Heart right ventricle (tissue), 16 donors: ENCODE results near the gene EHD3. TPM values are rescaled to one million over a fixed set of nuclear protein-coding genes. Genes with fewer than 3 reads are reported as not detected.
A peak's percentile ranks its signal among the peaks of the same experiment; 100 is the strongest.

Source experiments
- ATAC-seq, 8 donors: fragments of 200-7000 bp; cut with Tn5 transposase; one replicate each; pipeline ENCODE4 v1.9.1; 2020; ENCODE audit warnings: mild to moderate bottlenecking in 8 of 8, moderate library complexity in 8 of 8, moderate number of reproducible peaks in 1 of 8
- DNase-seq, 2 donors: peaks; one replicate each; pipeline ENCODE4 v3.0.0-alpha.2; 2020
- H3K27ac ChIP-seq, 10 donors: fragments of 200-600 bp; sonication (generic) in 2 of 10; one replicate each; pipeline versions ENCODE4 v1.5.0 to v1.8.0; 2020 to 2022; ENCODE audit warnings: mild to moderate bottlenecking in 3 of 10
- H3K27me3 ChIP-seq, 7 donors: fragments of 200-600 bp; one replicate each; pipeline ENCODE4 v1.8.0; 2021 to 2022; ENCODE audit warnings: mild to moderate bottlenecking in 2 of 7
- H3K36me3 ChIP-seq, 9 donors: fragments of 200-600 bp; sonication (generic) in 1 of 9; one replicate each; pipeline versions ENCODE4 v1.5.0 to v1.8.0; 2020 to 2022; ENCODE audit warnings: mild to moderate bottlenecking in 2 of 9
- H3K4me1 ChIP-seq, 9 donors: fragments of 200-600 bp; sonication (generic) in 1 of 9; one replicate each; pipeline versions ENCODE4 v1.5.0 to v1.8.0; 2020 to 2022; ENCODE audit warnings: mild to moderate bottlenecking in 4 of 9
- H3K4me3 ChIP-seq, 10 donors: fragments of 200-600 bp; sonication (generic) in 2 of 10; one replicate each; pipeline versions ENCODE4 v1.5.0 to v1.8.0; 2020 to 2022; ENCODE audit warnings: mild to moderate bottlenecking in 7 of 10, moderate library complexity in 2 of 10
- H3K9me3 ChIP-seq, 11 donors: fragments of 200-600 bp in 10 of 11; sonication (generic) in 2 of 11; one replicate each; pipeline versions ENCODE4 v1.5.0 to v1.8.0; 2013 to 2022; ENCODE audit warnings: mild to moderate bottlenecking in 2 of 11, control low read depth in 1 of 11, moderate library complexity in 1 of 11
- WGBS, 2 donors: extraction: QIAGEN DNeasy Blood & Tissue Kit; methylation state at CpG; one replicate each; pipeline ENCODE4 v1.1.7; 2013; ENCODE audit warnings: inconsistent platforms in 1 of 2; 5-methylcytosine and 5-hydroxymethylcytosine counted together
- intact Hi-C, 10 donors: fragments of 100-400 bp; cut with DNase I; formaldehyde crosslinking; loops; one replicate each; pipeline versions ENCODE4 v1.11.1 to v1.14.2; 2022
- polyA plus RNA-seq, 2 donors: library from polyadenylated mRNA; stranded (reverse); fragments of 200-250 nt; gene quantifications; one replicate each; pipeline ENCODE4 v1.2.3, GENCODE V29; 2013
- total RNA-seq, 10 donors: library from RNA; stranded (reverse); fragmentation: NEBNext Ultra II Directional in 3 of 10; extraction: Animal tissue kit (Norgen Biotek cat#: 25700) in 3 of 10; gene quantifications; one replicate each; pipeline versions ENCODE4 v1.2.1 to v1.2.4, GENCODE V29; 2021 to 2023
- TF ChIP-seq, protein P1 (sequence below), 9 donors: fragments of 200-600 bp; sonication (generic) in 2 of 9; IDR thresholded peaks; one replicate each; pipeline versions ENCODE4 v1.5.0 to v1.8.0; 2021 to 2022; ENCODE audit warnings: antibody characterized with exemption in 9 of 9, mild to moderate bottlenecking in 5 of 9, moderate library complexity in 1 of 9
- donor health status: Arrhythmogenic right ventricular cardiomyopathy.
- donor health status: ischemic (EF 13 %, LVEDD 7.1; RV severe dilation, severe dysfunction).
- donor health status: healthy with polysubstance abuse.
- donor health status: DM: no; HTN: yes; CAD: no.
- donor health status: DM: no; HTN: no; CAD: no.
- donor health status: ischemic (EF 25% LVEDD 6.9; RV normal size, moderate dysfunction).
- donor health status: ischemic (EF 25% LVEDD 5.7; RV mildly dilated, moderate dysfunction).
- donor health status: healthy.
- donor health status: DM: yes; HTN: yes; CAD: no.
- donor health status: Ischemic cardiomyopathy.
- donor health status: ischemic (EF 35%, LVEDD 5.7; RV mildly dilated, moderate dysfunction).
- donor health status: nonischemic (EF 11% LVEDD 7.7; RV severe dilation, severe dysfunction).
- donor health status: DM: yes; HTN: yes; CAD: no.
- donor health status: PGD.
- donor health status: ischemic (EF 29% LVEDD 5.4; RV normal size, mild dysfunction).
- donor health status: nonischemic (EF 23%, LVEDD 6.1; RV moderate dilation, normal function).

Gene EHD3
- total and polyA plus RNA-seq, 12 donors, result 5.3 to 40.9 (median 24.3) TPM

DNA sequence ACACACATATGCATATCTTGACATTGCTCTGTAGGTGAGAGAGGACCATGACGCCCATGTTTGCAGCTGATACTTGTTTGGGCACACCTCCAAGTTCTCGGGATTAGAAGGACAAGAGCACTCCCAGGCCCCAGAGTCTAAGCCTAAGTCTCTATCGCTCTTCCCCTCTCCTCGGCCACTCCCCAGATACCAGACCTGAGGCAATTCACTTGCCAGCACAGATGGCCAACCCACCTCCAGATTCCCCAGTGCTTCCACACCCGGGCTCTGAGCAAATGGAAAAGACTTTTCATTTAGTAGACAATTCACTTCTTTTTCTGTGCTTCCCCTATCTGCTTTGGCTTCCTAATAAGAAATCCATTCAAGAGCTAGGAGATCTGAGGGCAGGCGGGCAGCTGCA lies 32.9 kb downstream of the EHD3 start:
- TF ChIP-seq, protein P1, sequence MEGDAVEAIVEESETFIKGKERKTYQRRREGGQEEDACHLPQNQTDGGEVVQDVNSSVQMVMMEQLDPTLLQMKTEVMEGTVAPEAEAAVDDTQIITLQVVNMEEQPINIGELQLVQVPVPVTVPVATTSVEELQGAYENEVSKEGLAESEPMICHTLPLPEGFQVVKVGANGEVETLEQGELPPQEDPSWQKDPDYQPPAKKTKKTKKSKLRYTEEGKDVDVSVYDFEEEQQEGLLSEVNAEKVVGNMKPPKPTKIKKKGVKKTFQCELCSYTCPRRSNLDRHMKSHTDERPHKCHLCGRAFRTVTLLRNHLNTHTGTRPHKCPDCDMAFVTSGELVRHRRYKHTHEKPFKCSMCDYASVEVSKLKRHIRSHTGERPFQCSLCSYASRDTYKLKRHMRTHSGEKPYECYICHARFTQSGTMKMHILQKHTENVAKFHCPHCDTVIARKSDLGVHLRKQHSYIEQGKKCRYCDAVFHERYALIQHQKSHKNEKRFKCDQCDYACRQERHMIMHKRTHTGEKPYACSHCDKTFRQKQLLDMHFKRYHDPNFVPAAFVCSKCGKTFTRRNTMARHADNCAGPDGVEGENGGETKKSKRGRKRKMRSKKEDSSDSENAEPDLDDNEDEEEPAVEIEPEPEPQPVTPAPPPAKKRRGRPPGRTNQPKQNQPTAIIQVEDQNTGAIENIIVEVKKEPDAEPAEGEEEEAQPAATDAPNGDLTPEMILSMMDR (IDR thresholded peaks at IDR 0.05), result no peak
- H3K36me3 ChIP-seq, result peaks cover 0 to 40% (median under 1%) of the 10 kb centered on the region in 9 donors
- WGBS, 2 donors, result 63 to 65% methylated on average over 6 of the region's 6 CpGs
- no peak overlapping the region for H3K27ac ChIP-seq
- ATAC-seq, result no peak
- no peak overlapping the region for H3K4me3 ChIP-seq
- no peaks in the 10 kb centered on the region for H3K9me3 ChIP-seq
- intact Hi-C loops, result no loop called here
- DNase-seq, result no peak
- peaks cover 0 to 30% (median 6%) of the 10 kb centered on the region in 9 donors for H3K4me1 ChIP-seq
- H3K27me3 ChIP-seq, result no peaks in the 10 kb centered on the region

DNA sequence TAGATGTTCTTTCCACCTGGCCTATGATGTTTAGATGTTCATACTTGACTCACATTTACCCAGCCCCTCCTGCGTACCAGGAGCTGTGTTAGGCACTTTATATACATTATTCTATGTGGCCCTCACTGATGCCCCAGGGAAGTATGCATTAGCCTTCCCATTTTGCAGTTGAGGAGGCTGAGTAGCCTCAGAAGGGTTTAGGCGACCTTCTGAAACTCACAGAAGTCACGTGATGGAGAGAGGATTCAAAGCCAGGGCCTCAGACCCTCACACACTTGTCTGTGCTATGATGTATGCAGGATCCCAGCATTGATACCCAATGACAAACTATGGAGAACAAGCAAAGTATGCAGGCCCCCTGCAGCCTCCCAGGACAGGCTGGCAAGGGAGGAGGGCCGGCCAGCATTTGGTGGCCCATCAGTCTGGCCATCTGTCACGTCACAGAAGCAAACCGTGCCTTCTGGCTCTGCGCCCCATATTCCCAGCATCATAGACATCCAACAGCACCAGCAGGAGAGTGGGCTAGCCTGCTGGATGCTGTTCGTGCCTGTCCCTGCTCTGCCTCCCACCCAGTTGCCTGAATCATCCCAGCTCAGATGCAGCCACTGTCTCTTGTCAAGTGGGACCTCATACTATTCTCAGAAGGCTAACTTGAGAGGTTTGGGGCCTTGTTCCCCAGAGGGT lies 33.6 kb downstream of the EHD3 start:
- DNase-seq (no peak), ATAC-seq (no peak)
- TF ChIP-seq, protein P1 (IDR thresholded peaks at IDR 0.05), result no peak
- H3K27me3 ChIP-seq, result no peaks in the 10 kb centered on the region
- H3K4me1 ChIP-seq, result peaks cover 0 to 30% (median 6%) of the 10 kb centered on the region in 9 donors
- intact Hi-C loops, result no loop called here
- WGBS, 2 donors, result 83 to 86% methylated on average over 8 of the region's 8 CpGs
- peaks cover 0 to 32% (median 0%) of the 10 kb centered on the region in 9 donors for H3K36me3 ChIP-seq
- no peaks in the 10 kb centered on the region for H3K9me3 ChIP-seq
- no peak overlapping the region for H3K27ac ChIP-seq
- H3K4me3 ChIP-seq, result no peak overlapping the region

DNA sequence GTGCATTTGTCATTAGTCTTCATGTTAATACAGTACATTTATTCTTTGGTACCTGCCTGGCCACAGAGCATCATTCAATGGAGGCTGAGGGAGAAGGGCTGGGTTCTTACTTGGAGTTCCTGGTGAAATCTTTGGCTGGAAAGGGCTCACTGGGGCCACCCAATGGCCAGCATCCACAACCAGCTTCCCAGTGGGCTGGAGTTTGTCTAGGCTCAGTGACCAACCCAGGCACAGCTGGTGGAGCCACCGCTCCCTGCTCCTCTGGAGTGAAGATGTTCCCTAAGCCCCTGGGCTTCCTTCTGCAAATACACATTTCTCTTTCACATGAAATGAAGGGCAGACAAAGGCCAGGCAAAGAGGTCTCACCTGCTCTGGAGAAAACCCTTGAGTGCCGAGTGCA lies 34.4 kb downstream of the EHD3 start:
- WGBS, 2 donors, result 98% methylated on average over 2 of the region's 2 CpGs

DNA sequence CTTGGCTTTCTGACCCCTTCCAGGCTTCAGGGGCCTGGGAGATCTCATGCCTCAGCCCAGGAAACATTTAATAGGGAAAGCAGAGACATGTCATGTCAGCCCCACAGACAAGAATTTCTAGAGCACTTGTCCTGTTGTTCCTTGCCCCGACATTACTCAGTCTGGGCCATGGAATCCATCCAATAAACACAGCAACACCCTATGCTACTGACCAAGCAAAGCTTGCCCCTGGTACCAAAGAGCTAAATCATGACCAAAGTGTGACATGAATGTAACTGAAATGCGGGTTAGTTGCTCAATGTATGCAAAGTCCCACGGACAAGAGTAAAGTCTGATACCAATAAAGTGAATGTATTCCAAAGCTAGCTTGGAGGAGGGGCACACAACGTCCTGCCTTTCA lies 35.1 kb downstream of the EHD3 start:
- WGBS, 2 donors, result 51 to 55% methylated on average over 4 of the region's 4 CpGs

More for the DNA sequence above, 34.4 kb downstream of the EHD3 start:
- Histone ChIP-seq H3K36me3 (peaks cover 0 to 29% (median 0%) of the 10 kb centered on the region in 9 donors), H3K4me3 (no peak overlapping the region), H3K27me3 (no peaks in the 10 kb centered on the region), H3K27ac (no peak overlapping the region), H3K4me1 (peaks cover 0 to 38% (median 8%) of the 10 kb centered on the region in 9 donors), H3K9me3 (no peaks in the 10 kb centered on the region)
- intact Hi-C loops, result no loop called here
- TF ChIP-seq, protein P1 (IDR thresholded peaks at IDR 0.05), result peak in 1 of 9 donors; percentile 10
- ATAC-seq, result no peak
- DNase-seq, result no peak

More for the DNA sequence above, 35.1 kb downstream of the EHD3 start:
- peak in 5 of 8 donors; percentile 21 to 54 (median 27) for ATAC-seq
- Histone ChIP-seq H3K4me3 (no peak overlapping the region), H3K27me3 (no peaks in the 10 kb centered on the region), H3K36me3 (peaks cover 0 to 23% (median 0%) of the 10 kb centered on the region in 9 donors), H3K9me3 (no peaks in the 10 kb centered on the region), H3K4me1 (peaks cover 0 to 42% (median 11%) of the 10 kb centered on the region in 9 donors), H3K27ac (peak overlapping the region in 3 of 10 donors; percentile 7 to 26 (median 19))
- intact Hi-C loops, result no loop called here
- no peak for DNase-seq
- TF ChIP-seq, protein P1 (IDR thresholded peaks at IDR 0.05), result no peak
